Right lung (tissue), 5 donors: ENCODE results near the gene PEX7. TPM values are rescaled to one million over a fixed set of nuclear protein-coding genes. Genes with fewer than 3 reads are reported as not detected.
A peak's percentile ranks its signal among the peaks of the same experiment; 100 is the strongest.
"Not testable (repeated sequence)": the region's sequence is repeated elsewhere in the genome, so short reads cannot be mapped to it uniquely, and the experiment has no call there.

Experiments
- DNase-seq, 2 donors: peaks; one replicate each; pipeline ENCODE4 v3.0.0-alpha.2; 2013
- polyA plus RNA-seq, 5 donors: library from polyadenylated mRNA; unstranded; fragments of 120-200 nt; gene quantifications; one replicate each; pipeline versions ENCODE4 v1.2.1 to v1.2.3, GENCODE V29; 2013; ENCODE audit warnings: inconsistent platforms in 1 of 5, low replicate concordance in 1 of 5; ENCODE audit not compliant: insufficient read length in 5 of 5, insufficient read depth in 1 of 5

PEX7 gene
- polyA plus RNA-seq, 5 donors, result 8.1 to 12.4 (median 10.7) TPM

DNA sequence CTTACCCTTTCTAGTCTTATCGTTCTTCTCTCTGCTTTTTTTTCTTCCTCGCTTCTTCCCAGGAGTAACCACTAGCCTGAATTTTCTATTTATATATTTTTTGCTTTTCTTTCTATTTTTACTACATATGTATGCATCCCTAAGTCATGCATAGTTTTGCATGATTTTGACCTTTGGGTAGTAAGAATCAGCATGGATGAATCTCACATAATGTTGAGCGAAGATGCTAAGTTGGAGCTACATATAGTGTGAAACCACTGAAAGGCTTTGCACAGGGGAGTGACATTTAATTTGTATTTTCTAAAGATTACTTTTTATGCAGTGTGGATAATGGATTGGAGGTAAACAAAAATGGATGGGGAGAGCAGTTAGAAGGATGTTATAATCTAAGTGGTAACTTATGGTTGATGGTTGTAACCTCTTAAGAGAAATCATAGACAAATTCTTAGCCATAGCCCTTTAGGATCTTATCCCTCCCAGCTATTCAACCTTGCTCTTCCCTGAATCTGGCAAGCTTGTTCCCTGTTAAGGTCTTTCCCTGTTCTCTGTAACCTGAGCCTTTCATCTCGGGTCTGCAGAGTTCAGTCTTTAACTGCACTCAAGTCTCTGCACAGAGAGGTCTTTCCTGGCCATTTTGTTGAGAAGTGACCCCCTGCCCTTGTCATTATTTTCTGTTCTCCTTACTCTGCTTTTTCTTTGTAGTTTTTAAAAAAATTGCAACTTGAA, 18.0 kb downstream of the PEX7 start:
- DNase-seq, result no peak

DNA sequence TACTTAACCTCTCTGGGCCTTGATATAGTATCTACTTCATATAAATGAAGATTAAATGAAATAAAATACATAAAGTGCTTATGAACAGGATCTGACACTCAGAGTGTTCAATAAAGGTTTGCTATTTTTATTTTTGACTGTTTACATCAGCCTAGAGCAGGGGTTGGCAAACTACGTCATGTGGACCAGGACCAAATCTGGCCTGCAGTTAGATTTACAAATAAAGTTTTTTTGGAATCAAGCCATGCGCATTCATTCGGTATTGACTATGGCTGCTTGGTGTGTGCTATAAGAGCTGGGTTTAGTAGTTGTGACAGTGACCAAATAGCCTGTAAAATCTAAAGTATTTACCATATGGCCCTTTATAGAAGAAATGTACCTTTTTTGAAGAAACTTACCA, 20.8 kb downstream of the PEX7 start:
- no peak for DNase-seq

DNA sequence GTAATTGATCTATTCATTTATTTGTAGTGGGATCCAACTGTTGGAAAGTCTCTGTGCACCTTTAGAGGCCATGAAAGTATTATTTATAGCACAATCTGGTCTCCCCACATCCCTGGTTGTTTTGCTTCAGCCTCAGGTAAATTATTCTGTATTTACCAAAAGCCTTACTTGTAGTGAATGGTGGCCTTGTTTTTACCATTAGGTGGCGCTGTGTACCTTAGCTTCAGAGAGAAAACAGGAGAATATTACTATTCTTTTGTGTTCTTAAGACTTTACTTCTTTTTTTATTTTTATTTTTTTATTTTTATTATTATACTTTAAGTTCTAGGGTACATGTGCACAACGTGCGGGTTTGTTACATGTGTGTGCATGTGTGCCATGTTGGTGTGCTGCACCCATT, 23.7 kb downstream of the PEX7 start:
- DNase-seq, result peak; percentile 17 to 36

DNA sequence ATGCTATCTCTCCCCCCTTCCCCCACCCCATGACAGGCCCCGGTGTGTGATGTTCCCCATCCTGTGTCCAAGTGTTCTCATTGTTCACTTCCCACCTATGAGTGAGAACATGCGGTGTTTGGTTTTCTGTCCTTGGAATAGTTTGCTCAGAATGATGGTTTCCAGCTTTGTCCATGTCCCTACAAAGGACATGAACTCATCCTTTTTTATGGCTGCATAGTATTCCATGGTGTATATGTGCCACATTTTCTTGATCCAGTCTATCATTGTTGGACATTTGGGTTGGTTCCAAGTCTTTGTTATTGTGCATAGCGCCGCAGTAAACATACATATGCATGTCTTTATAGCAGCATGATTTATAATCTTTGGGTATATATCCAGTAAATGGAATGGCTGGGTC, 24.1 kb downstream of the PEX7 start:
- DNase-seq, result not testable (repeated sequence)

DNA sequence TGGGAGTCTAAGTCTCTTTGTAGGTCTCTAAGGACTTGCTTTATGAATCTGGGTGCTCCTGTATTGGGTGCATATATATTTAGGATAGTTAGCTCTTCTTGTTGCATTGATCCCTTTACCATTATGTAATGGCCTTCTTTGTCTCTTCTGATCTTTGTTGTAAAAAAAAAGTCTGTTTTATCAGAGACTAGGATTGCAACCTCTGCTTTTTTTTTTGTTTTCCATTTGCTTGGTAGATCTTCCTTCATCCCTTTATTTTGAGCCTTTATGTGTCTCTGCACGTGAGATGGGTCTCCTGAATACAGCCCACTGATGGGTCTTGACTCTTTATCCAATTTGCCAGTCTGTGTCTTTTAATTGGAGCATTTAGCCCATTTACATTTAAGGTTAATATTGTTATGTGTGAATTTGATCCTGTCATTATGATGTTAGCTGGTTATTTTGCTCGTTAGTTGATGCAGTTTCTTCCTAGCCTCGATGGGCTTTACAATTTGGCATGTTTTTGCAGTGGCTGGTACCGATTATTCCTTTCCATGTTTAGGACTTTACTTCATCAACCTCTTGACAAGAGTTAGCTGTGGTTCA, 27.7 kb downstream of the PEX7 start:
- not testable (repeated sequence) for DNase-seq

DNA sequence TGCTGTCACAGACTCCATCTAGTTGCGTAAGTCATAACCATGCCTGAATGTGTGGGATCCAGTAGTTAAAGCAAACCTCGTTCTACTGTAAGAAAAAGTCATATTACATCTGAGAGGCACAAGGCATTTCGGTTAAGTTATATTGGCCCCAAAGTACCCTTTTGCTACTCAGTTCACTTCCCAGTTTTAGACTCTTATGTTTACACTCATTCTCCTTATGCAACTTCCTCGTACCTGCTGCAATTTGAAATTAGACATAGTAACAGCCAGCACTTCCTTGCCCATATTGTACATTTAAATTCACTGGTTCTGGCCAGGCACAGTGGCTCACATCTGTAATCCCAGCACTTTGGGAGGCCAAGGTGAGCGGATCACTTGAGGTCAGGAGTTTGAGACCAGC, 37.0 kb downstream of the PEX7 start:
- no peak for DNase-seq

DNA sequence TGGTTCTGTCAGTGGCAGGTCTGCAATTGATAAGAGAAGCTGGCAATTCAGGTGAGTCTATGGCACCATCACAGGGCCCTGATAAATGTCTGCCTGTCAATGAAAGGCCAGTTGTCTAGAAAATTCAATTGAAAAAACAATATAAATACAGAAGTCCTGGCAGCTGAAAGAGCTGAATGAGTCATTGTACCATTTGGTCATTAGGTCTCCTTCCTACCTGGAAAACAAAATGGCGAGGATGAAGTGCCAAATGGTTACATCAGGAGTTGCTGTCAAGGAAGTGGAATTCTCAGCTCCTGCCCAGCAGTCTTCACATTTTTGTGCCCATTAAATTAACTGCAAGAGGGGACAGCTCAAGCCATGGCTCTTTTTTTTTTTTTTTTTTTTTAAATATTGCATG, 37.7 kb downstream of the PEX7 start:
- no peak for DNase-seq

DNA sequence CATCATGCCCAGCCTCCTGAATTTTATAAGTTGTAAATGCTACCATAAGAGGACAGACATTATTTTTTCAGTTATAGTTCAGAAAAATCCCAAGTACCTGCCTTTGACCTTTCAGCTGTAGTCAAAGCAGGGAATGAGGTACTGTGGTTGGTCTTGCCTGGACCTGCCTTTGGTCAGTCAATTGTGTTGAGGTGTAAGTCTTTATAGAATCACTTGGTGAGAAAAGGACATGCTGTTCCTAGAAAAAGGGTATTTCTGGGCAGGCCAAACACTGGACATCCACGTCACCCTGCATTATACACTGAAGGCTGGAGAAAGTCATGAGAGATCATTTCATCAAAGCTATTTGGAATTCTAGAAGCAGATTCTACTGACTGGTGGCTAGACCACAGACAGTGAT, 40.3 kb downstream of the PEX7 start:
- no peak for DNase-seq

DNA sequence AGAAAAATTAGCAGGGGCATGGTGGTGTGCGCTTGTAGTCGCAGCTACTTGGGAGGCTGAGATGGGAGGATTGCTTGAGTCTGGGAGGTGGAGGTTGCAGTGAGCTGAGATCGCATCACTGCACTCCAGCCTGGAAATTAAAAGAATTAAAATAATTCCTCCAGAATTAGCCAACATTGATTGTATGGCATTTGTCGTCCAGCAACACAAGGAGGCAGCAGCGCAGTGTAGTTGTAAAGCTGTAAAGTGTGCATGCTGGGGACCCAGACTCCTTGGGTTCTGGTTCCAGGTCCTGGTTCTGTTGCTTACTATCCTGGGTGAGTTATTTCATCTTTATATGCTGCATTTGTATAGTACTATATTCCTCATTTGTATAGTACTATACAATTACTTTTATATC, 41.4 kb downstream of the PEX7 start:
- DNase-seq, result no peak

DNA sequence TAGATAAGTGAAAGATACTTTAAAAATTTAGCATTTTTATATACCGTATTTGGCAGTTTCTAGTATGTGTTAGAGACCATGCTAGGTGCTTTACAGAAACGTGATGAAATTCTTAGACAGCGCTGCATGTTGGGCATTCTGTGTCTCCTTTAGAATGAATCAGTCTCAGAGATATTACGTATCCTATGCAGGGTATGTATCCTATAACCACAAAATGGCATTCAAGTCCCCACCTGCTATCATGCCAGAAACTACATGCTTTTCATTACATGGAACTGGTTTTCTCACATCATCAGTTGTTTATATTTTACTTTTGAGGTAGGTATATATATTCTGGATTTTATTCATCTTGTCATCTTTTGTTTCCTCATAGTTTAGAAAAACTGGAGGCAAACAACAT, 42.3 kb downstream of the PEX7 start:
- DNase-seq, result no peak

DNA sequence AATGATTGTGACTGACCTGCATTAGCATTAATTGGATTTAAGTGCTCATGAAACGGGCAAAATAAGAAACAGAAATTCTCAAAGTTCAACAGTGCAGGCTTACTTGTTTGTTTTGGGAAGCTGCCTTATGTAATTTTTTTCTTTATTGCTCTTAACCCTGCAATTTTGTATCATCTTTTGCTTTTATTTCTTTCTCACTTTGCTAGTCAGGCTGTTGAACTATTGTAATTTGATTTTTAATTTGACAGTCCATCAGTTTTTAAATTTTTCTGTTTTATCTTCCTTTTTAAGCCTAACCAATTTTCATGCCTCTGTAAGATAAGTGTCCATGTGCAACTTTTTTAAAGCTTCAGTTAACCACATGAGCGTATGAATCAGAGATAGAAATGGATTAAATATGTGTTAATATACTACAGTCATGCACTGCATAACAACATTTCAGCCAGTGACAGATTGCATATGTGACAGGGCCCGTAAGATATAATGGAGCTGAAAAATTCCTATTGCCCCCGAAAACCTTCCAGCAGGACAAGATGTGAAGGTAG, 44.6 kb downstream of the PEX7 start:
- DNase-seq, result no peak

DNA sequence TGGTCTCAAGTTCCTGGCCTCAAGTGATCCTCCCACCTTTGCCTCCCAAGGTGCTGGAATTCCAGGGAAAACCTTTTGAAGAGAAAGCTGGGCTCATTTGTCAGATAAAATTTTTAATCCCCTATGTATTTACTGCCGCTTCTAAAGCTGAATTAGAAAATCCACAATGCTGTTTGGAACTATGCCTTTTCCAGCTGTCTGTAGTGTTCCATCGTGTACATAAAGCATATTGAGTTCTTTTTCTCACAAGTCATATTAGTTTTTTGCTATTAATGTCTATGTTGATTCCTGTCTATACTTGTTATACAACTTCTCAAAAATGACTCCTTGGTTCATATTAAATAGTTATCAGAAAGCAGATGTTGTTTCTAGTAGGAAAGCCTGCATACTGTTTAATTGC, 47.1 kb downstream of the PEX7 start:
- DNase-seq, result peak in 1 of 2 donors; percentile 20

DNA sequence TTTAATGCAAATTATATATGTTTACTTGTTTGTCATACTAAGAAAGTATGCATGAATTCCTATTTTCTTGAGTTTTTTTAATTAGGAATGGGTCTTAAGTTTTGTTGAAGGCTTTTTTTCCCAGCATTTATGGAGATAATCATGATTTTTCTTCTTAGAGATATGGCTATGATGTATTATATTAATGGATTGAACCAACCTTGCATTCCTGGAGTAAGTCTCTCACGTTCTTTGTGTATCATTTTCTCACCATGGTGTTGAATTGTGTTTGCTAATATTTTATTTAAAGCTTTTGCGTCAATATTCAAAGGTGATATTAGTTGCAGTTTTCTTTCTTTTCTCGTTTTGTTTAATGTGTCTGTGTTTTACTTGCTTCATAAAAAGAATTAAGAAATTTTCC, 51.4 kb downstream of the PEX7 start:
- no peak for DNase-seq

DNA sequence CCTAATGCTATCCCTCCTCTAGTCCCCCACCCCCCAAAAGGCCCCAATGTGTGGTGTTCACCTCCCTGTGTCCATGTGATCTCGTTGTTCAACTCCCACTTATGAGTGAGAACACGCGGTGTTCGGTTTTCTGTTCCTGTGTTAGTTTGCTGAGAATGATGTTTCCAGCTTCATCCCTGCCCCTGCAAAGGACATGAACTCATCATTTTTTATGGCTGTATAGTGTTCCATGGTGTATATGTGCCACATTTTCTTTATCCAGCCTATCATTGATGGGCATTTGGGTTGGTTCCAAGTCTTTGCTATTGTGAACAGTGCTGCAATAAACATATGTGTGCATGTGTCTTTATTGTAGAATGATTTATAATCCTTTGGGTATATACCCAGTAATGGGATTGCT, 54.1 kb downstream of the PEX7 start:
- DNase-seq, result not testable (repeated sequence)

DNA sequence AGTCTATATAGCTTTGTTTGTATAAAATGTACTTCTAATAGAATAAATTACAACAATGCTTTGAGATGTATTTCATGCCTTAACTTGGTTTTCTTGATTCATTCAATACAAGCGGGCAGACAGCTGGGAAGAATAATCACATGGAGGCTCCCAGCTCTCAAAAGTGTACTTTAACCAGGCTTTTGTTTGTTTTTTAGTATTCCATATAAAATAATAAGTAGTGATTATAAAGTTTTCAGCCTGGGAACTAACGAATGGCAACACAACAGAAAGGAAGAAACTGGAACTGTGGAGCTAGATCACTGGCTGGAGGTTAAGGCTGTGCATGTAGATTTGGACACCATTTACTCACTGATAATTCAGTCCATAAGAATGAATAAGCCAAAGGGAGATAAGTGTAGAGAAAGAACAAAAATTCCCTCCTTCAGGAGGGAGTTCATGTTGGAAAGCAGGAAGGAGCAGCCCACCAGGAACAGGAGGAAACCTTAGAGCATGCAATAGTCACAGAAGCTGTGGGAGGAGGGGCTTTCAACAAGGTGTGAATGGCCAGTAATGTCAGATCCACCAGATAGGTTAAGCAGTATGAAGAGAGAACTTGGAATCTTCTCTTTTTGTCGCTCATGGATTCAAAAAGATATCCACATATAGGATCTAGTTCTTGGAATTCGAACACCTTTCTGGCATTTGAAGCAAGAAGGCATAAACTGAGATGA, 58.5 kb downstream of the PEX7 start:
- DNase-seq, result no peak

DNA sequence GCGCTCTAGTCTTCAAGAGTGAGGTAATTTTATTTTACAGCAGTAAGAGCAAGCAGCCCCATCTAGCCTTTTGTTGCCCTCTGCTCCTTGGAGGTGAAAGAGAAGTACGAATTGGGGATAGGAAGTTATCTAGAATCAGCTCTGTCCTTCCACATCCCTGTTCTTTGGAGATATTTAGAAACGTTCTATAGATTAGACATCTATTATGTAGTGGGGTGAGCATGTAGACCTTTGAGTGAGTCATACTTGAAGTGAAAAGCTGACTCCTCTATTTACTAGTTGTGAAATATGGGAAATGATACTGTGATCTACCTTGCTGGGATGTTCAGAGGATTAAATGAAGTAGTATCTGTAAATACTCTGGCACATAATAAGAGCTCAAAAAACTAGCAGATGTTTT, 63.7 kb downstream of the PEX7 start:
- DNase-seq, result no peak

DNA sequence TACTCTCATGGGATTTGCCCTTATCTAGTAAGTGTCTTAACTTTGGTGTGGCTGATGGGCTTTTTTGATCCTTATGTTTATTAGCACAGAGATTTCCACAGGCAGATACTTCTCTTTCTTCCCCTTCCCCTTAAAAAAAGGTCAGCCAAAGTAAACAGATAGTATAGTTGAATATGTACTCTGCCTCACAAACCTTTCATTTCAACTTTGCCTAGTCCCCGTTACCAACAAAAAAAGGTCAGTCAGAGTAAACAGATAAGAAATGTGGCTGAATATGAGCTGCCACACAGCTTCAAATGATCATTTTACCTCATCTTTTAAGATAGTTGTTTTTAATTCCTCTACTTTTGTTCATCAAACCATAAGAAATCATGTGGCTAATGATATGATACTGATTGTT, 65.6 kb downstream of the PEX7 start:
- peak in 1 of 2 donors; percentile 25 for DNase-seq

DNA sequence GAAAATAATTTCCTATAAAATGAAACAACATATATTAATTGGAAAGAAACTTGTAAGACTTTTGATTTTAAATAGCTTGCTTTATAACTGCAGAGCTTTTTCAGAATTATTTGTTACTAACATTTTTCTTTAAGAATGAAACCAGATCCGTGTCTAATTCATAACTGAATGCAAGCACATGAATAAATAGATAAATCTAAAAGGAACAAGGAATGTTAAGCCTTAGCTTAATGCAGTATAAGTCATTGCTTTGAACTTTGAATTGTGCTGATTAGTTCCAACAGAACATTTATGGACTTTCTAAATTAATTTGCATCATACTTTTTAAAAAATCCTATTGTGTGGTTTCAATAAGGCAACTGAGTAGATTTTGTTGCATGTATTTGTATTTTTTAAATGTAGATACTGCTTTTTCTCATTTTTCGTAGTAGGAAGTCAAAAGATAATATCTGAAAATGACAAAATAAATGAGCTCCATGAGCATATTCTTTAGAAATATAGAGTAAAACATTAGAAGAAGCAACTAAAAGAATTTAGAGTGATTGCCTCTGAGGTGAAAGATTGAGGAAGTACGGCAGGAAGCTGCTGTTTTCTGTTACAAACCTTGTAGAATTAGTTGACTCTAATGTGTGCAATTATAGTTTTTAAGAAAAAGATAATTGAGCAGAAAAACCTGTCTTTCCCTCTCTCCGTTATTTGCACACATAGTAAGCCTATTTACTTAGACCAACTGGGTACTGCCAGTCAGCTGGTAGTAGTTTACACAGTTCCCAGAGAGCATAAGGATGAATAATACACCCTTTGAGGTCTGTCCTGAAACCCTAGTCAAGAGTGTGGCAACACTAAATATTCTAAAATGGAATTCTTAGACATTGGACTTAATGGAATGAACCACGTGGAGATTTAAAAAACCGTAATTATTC, 67.1 kb downstream of the PEX7 start:
- no peak for DNase-seq

DNA sequence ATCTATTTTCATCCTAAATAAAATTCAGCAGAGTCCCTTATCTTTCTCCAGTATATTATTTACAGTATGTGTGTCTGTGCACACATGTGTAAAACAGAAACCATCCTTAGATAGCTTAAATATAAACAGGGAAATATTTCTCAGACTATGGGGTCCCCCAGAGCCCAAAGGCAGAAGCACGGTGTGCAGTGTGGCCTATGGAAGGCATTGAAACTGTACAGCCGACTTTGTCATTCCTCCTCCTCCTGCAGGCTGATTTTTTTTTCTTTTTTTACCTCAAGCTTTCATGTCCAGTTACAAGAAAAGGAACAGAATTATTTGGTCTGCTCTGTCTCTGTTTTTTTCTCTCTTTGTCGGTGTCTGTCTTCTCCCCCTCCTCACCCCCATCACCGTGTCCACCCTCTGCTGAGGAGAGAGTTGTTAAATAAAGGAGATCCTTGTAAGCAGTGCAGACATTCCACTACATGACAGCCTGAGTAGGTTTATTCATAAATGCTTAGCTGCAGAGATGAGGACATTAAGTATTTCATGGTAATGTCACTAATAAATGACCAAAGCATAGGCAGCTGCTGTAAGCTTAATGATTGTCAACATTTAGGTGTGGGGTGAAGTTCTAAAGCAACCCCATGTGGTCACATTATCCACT, 67.9 kb downstream of the PEX7 start:
- no peak for DNase-seq

DNA sequence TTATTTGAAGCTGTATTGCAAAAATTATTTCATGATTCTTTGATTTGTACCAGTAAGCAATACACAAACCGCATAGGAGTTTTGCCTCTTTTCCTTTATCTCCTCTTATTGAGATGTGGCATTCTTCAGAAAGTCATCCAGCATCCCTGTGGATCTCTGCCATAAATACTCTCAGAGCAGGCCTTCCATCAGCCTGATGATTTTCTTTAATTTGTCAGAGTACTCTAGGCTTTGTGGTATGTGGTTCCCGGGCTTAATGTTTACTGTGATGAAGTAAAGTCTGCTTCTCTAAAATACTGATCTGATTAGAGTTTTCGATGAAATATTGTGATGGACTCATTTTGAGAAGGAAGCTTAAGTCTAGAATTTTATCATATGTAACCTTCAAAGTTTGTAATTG, 68.6 kb downstream of the PEX7 start:
- DNase-seq, result no peak

DNA sequence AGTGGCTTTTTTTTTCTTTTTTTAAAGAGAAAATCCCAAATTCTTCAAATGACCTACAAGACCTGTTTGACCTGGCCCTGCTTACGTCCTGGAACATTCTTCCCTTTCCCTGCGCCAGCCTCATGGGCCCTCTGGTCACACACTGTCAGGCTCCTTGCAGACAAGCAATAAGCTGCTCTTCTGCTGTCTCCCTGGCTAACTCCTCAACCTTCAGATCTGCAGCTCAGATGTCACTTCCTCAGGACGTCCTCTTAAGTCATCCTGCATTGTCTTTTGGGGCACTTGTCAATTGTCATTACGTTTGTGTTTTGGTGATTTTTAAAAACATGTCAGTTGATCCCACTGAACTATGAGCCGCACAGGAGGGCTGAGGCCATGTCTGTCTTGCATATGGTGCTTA, 70.8 kb downstream of the PEX7 start:
- no peak for DNase-seq
